ENCODE measurements around the gene TNPO2.
"Not testable (repeated sequence)": the region's sequence is repeated elsewhere in the genome, so short reads cannot be mapped to it uniquely, and the experiment has no call there.

Gene TNPO2

DNA sequence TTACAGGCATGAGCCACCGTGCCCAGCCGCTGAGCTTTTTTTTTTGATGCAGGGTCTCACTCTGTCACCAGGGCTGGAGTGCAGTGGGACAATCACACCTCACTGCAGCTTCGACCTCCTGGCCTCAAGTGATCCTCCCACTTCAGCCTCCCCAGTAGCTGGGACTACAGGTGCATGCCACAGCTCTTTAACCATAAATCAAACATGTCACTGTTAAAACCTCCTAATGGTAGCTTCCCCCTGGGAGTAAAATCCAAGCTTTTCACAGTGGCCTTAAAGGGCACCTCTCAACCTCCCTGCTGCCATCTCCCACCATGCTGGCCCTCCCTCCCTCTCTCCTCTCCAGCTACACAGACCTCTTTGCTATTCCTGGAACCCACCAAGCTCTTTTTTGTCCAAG, 37.9 kb downstream of the TNPO2 start:
- Mint-ChIP-seq H3K9me3 (no peaks in the 10 kb centered on the region), H3K4me3 (no peak overlapping the region), H3K27ac (no peak overlapping the region), H3K4me1 (peaks cover 5% of the 10 kb centered on the region), H3K27me3 (no peaks in the 10 kb centered on the region), H3K36me3 (ENCODE audit: low read depth) (peaks cover 5% of the 10 kb centered on the region)
- DNase-seq (no peak), ATAC-seq (no peak)

DNA sequence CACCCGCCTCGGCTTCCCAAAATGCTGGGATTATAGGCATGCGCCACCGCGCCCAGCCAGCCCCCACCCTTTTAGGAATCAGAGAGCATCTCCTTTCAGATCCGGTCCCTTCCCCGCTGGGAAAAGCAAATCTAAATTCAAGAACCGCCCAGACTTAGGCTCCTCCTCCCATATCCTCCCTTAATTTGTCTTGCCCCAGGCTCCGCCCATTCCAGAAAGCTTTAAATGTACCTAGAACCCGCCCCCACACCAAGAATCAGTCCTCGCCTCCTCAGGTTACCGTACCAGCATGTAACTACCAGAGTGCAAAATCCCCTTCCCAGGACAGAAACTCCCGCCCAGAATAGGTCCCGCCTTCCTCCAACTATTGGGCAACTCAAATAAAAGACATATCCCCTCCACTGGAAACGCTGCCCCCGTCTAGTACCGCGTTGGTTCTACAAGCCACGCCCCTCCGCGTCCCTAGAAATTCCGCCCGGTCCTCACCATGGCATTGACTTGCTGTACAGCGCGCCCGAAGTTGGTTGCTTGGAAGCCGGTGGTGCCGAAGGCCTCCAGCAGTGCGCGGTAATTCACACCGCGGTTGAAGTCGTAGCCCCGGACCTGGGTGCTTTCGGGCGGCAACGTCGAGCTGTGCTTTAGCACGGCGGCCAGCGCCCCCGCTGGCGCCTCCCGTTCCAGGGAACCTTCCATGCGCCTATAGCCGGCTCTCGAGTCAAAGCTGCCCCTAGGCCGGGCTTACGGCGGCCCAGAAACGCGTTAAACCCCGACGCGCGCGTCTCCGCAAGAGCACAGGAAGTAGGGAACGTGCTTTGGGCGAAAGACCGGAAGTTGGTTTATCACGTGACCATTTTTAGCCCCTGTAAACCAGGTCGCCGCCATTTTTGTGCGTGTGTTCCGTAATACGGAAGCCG, 42.4 kb downstream of the TNPO2 start, which contains the start of gene DHPS:
DHPS (minus strand) TSS at position 807 of the 914 bp plus-strand sequence; CDS start at position 693, 114 bp downstream.
- H3K9me3 Mint-ChIP-seq, result no peaks in the 10 kb centered on the region
- H3K4me1 Mint-ChIP-seq, result peaks cover 20% of the 10 kb centered on the region
- peak within 1 kb of the TSS; percentile 82 for H3K27ac Mint-ChIP-seq
- H3K4me3 Mint-ChIP-seq, result peak within 1 kb of the TSS; percentile 91
- H3K36me3 Mint-ChIP-seq (ENCODE audit: low read depth), result peaks cover 19% of the 10 kb centered on the region
- H3K27me3 Mint-ChIP-seq, result no peaks in the 10 kb centered on the region
- ATAC-seq, result peak; percentile 92
- peak; percentile 89 for DNase-seq

DNA sequence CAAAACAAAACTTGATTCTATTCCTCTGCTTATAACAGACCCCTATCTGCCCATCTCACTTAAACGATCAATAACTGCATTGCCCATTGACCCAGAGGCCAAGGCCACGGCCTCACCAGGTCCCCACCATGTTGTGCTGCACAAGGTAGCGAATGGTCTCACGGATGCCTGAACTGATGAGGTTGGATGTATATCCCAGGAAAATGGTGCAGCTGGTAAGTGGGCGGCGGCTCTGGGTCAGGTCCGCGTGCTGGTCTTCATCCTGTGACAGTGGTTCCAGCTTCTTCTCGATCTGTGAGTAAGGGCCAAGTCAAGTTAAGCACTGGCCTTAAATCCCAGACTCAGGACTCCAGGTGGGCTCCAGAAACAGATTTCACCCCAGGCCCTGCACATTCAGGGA, 43.7 kb downstream of the TNPO2 start:
- peak overlapping the region; percentile 91 for H3K4me3 Mint-ChIP-seq
- no peak for ATAC-seq
- H3K27ac Mint-ChIP-seq, result no peak overlapping the region
- no peak for DNase-seq
- peaks cover 22% of the 10 kb centered on the region for H3K4me1 Mint-ChIP-seq
- H3K27me3 Mint-ChIP-seq, result no peaks in the 10 kb centered on the region
- peaks cover 21% of the 10 kb centered on the region for H3K36me3 Mint-ChIP-seq (ENCODE audit: low read depth)
- H3K9me3 Mint-ChIP-seq, result no peaks in the 10 kb centered on the region

DNA sequence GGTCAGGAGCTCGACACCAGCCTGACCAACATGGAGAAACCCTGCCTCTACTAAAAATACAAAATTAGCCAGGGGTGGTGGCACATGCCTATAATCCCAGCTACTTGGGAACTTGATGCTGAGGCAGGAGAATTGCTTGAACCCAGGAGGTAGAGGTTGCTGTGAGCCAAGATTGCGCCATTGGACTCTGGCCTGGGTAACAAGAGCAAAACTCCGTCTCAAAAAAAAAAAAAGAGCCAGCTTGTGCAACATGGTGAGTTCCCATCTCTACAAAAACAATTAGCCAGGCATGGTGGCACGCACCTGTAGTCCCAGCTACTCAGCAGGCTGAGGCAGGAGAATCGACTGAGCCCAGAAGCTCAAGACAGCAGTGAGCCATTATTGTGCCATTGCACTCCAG, 45.7 kb downstream of the TNPO2 start:
- not testable (repeated sequence) for ATAC-seq, H3K27me3 Mint-ChIP-seq, H3K9me3 Mint-ChIP-seq, H3K4me3 Mint-ChIP-seq, DNase-seq, H3K27ac Mint-ChIP-seq
- peaks cover 22% of the 10 kb centered on the region for H3K4me1 Mint-ChIP-seq
- H3K36me3 Mint-ChIP-seq (ENCODE audit: low read depth), result peaks cover 26% of the 10 kb centered on the region

DNA sequence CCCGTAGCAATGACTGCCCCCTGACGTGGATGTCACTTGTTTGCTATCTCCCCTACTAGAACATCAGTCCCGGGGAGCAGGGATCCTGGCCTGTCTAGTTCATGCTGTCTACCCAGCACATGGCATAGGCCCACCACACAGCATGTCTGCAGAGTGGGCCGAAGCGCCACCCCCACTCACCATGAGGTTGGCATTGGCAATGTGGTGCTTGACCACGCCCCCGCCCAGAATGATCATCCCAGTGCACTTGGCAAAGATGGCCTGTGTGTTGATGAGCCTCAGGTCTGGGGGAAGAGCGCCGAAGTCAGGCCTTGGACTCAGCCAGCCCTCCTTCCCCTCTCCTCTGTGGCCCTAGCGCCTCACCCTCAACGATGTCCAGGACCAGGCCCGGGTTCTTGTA, 46.8 kb downstream of the TNPO2 start:
- H3K27me3 Mint-ChIP-seq, result no peaks in the 10 kb centered on the region
- peaks cover 24% of the 10 kb centered on the region for H3K4me1 Mint-ChIP-seq
- peaks cover 29% of the 10 kb centered on the region for H3K36me3 Mint-ChIP-seq (ENCODE audit: low read depth)
- no peak overlapping the region for H3K27ac Mint-ChIP-seq
- H3K4me3 Mint-ChIP-seq, result no peak overlapping the region
- DNase-seq, result no peak
- no peaks in the 10 kb centered on the region for H3K9me3 Mint-ChIP-seq
- ATAC-seq, result no peak

DNA sequence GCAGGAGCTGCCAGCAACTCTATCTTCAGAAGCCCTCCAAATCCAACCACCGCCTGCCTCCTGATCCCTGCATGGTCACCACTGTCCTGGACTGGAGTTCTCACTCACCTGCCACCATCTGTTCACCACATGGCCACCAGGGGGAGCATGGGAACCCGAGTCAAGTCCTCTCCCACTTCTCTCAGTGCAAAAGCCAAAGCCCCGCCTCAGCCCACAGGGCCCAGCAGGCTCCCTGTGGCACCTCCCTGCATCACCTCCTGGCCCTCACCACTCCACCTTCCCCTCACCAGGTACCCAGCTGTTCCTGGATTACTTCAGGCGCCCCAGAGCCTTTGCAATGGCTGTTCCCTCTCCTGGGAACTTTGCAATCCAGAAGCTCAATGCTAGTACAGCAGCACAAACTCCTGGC, 47.3 kb downstream of the TNPO2 start:
- peak; percentile 95 for DNase-seq
- peak overlapping the region; percentile 9 for H3K4me3 Mint-ChIP-seq
- H3K27ac Mint-ChIP-seq, result no peak overlapping the region
- ATAC-seq, result peak; percentile 41
- peaks cover 30% of the 10 kb centered on the region for H3K36me3 Mint-ChIP-seq (ENCODE audit: low read depth)
- H3K4me1 Mint-ChIP-seq, result peaks cover 25% of the 10 kb centered on the region
- no peaks in the 10 kb centered on the region for H3K27me3 Mint-ChIP-seq
- no peaks in the 10 kb centered on the region for H3K9me3 Mint-ChIP-seq

DNA sequence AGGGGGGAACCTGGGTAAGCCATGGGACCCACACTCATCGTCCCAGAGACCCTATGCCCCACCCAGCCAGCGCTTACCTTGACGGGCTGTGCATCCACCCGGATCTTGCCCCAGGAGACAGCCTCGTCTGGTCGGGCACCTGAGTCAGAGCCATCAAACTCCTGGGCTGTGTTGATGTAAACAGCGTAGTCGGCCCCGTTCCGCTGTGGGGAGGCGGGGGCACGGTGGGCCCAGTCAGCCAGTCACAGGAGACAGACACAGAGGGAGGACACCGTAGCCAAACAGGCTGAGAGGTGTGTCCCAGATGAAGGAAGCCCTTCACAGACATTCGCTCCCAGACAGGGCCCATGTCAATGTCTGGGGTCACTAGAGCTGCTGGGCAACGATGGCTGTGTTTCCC, 47.8 kb downstream of the TNPO2 start:
- Mint-ChIP-seq H3K36me3 (ENCODE audit: low read depth) (peaks cover 26% of the 10 kb centered on the region), H3K27ac (no peak overlapping the region)
- ATAC-seq, result peak; percentile 10

DNA sequence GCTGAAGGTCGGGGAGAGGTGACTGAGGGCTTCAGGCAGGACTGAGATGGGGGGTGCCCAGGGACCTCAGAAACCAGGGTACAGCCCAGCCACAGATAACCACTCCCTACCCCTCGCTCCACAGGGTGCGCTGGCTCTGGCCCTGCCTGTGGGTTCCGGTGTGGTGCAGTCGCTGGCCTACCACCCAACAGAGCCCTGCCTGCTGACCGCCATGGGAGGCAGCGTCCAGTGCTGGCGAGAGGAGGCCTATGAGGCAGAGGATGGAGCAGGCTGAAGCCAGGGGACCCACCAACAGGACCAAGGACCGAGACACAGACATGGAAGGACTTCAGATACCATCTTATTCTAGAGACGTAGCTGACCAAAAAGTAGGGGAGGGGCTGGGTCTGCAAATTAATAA, 48.3 kb downstream of the TNPO2 start:
- peaks cover 24% of the 10 kb centered on the region for H3K36me3 Mint-ChIP-seq (ENCODE audit: low read depth)
- H3K9me3 Mint-ChIP-seq, result no peaks in the 10 kb centered on the region

More for the DNA sequence above, 47.8 kb downstream of the TNPO2 start:
- no peaks in the 10 kb centered on the region for H3K27me3 Mint-ChIP-seq
- no peak overlapping the region for H3K4me3 Mint-ChIP-seq
- no peaks in the 10 kb centered on the region for H3K9me3 Mint-ChIP-seq
- no peak for DNase-seq
- peaks cover 22% of the 10 kb centered on the region for H3K4me1 Mint-ChIP-seq

DNA sequence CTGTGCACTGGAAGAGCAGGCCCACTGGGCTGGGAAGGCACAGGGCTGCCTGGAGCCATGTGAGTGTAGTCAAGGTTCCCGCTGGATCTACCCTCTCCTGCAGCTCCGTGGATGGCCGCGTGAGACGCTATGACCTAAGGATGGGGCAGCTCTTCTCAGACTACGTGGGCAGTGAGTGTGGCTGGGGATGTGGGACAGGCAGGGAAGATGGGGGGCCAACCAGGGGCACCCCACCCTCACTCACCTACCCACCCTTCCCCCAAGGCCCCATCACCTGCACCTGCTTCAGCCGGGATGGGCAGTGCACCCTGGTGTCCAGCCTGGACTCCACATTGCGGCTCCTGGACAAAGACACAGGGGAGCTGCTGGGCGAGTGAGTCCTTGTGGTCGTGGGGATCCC, 51.0 kb downstream of the TNPO2 start:
- ATAC-seq (no peak), DNase-seq (no peak)
- H3K4me3 Mint-ChIP-seq, result no peak overlapping the region
- H3K4me1 Mint-ChIP-seq, result peaks cover 38% of the 10 kb centered on the region
- peaks cover 20% of the 10 kb centered on the region for H3K36me3 Mint-ChIP-seq (ENCODE audit: low read depth)
- H3K27me3 Mint-ChIP-seq, result no peaks in the 10 kb centered on the region
- no peak overlapping the region for H3K27ac Mint-ChIP-seq
- no peaks in the 10 kb centered on the region for H3K9me3 Mint-ChIP-seq

More for the DNA sequence above, 48.3 kb downstream of the TNPO2 start:
- H3K4me1 Mint-ChIP-seq, result peaks cover 25% of the 10 kb centered on the region
- DNase-seq (no peak), ATAC-seq (no peak)
- no peak overlapping the region for H3K27ac Mint-ChIP-seq
- no peak overlapping the region for H3K4me3 Mint-ChIP-seq
- no peaks in the 10 kb centered on the region for H3K27me3 Mint-ChIP-seq

DNA sequence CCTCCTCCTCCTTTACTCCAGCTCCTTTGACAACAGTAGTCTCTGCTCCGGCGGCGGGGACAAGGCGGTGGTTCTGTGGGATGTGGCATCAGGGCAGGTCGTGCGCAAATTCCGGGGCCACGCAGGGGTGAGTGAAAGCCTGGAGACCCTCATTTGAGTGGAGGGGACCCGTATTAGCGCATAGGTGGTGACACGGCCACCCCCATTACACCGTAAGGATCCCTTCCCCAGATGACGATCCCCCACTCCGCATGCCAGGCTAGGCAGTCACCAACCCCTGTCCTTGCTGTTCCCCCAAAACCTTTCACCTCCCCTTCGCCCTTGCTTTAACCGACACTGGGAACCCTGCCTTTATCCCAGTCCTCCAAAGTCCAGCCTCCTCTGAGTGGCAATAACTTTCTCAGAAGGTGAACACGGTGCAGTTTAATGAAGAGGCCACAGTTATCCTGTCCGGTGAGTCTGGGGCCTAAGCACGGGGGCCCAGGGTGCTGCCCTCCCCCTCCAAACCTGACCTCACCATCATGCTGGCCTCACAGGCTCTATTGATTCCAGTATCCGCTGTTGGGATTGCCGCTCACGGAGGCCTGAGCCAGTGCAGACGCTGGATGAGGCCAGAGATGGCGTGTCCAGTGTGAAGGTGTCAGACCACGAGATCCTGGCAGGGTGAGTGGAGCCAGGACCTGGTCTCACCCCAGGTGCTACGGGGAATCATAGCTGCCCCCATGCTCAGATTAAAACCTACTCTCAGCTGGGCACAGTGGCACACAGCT, 53.4 kb downstream of the TNPO2 start:
- DNase-seq, result no peak
- Mint-ChIP-seq H3K9me3 (no peaks in the 10 kb centered on the region), H3K4me3 (peak overlapping the region; percentile 96), H3K27ac (peak overlapping the region; percentile 98), H3K27me3 (no peaks in the 10 kb centered on the region), H3K4me1 (peaks cover 45% of the 10 kb centered on the region), H3K36me3 (ENCODE audit: low read depth) (peaks cover 15% of the 10 kb centered on the region)
- ATAC-seq, result no peak

DNA sequence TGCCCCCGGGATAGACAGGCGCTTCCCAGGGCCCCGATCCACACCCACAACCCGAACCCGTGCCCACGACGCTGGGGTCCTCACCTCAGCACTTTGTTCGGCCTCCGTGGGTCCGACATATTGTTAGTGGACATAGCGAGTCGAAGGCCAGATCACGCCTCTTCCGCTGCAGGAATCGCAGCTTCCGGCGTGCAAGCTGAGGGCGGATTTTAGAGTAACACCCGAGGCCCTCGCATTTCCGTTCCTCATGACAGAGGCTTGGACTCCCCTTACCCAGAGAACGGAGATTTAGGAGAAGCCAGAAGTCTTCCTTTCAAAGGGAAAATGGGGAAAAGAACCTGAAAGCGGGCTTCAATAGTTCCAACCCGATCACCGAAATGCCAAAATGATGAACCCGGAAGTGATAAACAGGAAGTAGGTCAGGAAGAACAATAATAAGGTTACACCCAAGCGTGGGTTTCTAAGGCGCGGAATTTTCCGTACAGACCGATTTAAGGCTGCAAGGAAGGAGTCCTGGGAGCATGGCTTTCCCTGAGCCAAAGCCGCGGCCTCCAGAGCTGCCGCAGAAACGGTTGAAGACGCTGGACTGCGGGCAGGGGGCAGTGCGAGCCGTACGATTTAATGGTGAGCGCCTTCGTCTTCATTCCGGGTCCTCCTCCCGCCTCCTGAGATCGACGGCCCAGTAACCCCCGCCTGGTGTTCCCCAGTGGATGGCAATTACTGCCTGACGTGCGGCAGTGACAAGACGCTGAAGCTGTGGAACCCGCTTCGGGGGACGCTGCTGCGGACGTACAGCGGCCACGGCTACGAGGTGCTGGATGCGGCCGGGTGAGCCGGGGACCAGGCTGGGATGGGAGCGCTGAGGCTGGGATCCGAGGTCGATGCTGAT, 54.2 kb downstream of the TNPO2 start:
- ATAC-seq (no peak), DNase-seq (peak; percentile 78)
- Mint-ChIP-seq H3K4me1 (peaks cover 53% of the 10 kb centered on the region), H3K4me3 (peak overlapping the region; percentile 96), H3K36me3 (ENCODE audit: low read depth) (peaks cover 20% of the 10 kb centered on the region), H3K27me3 (no peaks in the 10 kb centered on the region), H3K27ac (peak overlapping the region; percentile 98), H3K9me3 (no peaks in the 10 kb centered on the region)

DNA sequence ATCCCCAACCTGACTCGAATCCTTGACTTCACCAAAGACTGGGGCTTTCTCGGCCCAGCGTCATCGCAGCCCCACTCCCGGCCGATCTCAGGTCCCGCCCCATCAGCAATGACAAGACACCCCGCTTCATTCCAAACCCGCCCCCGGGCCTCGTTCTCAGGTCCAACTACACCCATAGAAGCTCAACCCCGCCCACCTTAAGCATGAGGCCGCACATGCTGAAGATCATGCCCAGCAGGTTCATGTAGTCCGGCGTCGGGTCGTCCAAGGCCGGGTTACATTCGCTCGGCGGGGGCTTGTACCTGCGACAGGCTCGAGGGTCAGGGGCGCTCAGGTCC, 54.8 kb downstream of the TNPO2 start:
- H3K9me3 Mint-ChIP-seq, result no peaks in the 10 kb centered on the region
- peak overlapping the region; percentile 96 for H3K4me3 Mint-ChIP-seq
- H3K27me3 Mint-ChIP-seq, result no peaks in the 10 kb centered on the region
- peak overlapping the region; percentile 98 for H3K27ac Mint-ChIP-seq
- DNase-seq, result peak; percentile 67
- no peak for ATAC-seq
- H3K36me3 Mint-ChIP-seq (ENCODE audit: low read depth), result peaks cover 20% of the 10 kb centered on the region
- H3K4me1 Mint-ChIP-seq, result peaks cover 56% of the 10 kb centered on the region

DNA sequence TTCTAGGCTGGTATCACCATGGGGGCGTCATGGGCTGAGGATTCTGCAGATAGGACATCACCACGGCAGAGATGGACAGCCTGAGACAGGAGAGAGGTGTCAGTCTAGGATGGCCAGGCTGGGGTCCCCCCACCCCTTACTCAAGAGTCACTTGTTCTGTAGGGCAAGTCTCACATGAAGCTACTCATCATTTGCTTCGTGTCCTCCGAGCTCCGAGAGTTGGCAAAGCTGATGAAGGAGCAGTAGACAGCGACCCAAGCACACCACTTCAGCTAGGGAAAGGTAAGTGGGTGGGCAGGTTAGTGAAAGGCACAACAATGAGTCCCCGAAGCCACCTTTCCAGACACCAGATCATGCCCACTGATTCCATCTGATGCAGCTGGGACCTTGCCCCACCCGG, 55.4 kb downstream of the TNPO2 start:
- H3K4me1 Mint-ChIP-seq, result peaks cover 56% of the 10 kb centered on the region
- H3K27ac Mint-ChIP-seq, result peak overlapping the region; percentile 98
- H3K27me3 Mint-ChIP-seq, result no peaks in the 10 kb centered on the region
- no peak for DNase-seq
- peak overlapping the region; percentile 96 for H3K4me3 Mint-ChIP-seq
- ATAC-seq, result no peak
- H3K36me3 Mint-ChIP-seq (ENCODE audit: low read depth), result peaks cover 24% of the 10 kb centered on the region
- no peaks in the 10 kb centered on the region for H3K9me3 Mint-ChIP-seq

DNA sequence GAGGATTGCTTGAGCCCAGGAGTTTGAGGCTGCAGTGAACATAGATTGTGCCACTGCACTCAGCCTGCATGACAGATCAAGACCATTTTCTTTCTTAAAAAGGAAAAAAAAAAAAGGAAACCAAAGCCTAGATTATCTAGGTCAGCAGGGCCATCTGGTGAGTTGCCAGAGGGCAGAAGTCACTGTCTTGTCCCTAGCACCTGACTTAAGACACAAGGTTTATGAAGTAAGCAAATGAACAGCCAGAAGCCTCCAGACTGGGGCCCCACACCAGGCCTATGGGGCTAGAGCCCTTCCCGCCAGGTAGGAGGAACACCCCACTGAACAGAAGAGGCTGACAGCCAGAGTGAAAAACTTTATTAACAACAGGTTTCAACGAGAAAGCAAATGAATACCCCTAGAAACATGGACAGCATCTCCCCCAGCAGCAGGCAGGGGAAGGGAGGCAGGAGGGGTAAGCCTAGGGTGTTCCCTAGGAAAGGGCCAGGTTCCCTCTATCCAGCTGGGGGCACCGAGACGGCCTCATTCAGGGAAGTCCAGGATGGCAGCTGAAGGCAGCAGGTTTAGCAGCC, 55.9 kb downstream of the TNPO2 start:
- DNase-seq (no peak), ATAC-seq (no peak)
- peak overlapping the region; percentile 96 for H3K4me3 Mint-ChIP-seq
- H3K27ac Mint-ChIP-seq, result peak overlapping the region; percentile 98
- peaks cover 28% of the 10 kb centered on the region for H3K36me3 Mint-ChIP-seq (ENCODE audit: low read depth)
- H3K4me1 Mint-ChIP-seq, result peaks cover 56% of the 10 kb centered on the region
- no peaks in the 10 kb centered on the region for H3K9me3 Mint-ChIP-seq
- H3K27me3 Mint-ChIP-seq, result no peaks in the 10 kb centered on the region
